ENCODE results near the gene IGIP. TPM values are rescaled to one million over a fixed set of nuclear protein-coding genes. Genes with fewer than 3 reads are reported as not detected.

IGIP gene
- total and polyA plus RNA-seq, 2 of the 8 experiments (the other 6 are each of a cell fraction or from before 2014, with no cell fraction given), result 0.32 to 0.69 TPM

DNA sequence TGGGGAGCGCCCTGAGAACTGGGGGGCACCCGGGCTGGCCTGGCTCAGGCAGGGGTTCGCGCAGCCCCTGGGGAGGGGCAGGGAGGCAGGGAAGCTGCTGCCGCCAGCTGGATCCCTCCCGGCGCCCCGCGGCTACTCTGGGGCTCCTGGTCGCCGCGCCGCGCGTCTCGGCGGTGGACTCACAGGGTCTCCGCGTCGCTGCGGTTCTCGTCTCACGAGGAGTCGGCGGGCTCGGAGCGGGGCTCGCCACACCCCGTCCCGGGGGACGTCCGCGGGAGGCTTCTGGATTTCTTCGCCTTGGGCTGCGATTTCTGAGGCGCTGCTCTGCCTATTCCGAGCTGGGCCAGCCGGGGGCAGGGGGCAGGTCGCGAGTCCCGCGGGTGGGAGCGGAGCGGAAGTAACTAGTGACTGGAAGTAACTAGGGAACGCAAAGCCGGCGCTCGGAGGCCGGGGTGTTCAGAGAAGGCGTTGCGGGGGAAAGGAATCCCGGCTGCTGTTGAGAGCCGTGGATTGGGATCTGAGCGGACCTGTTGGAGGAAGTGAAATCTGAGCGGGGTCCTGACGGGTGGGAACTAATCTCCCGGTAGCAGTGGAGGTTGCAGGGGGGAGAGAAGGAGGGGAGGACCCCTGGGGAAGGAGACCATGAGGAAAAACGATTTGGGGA, 49.8 kb downstream of the IGIP start:
- H3K4ac ChIP-seq (replicated peaks; ENCODE audit: insufficient read length, low read depth, low read length), result no peak overlapping the region
- peak overlapping the region; percentile 69 for H4K8ac ChIP-seq (ENCODE audit: extremely low read depth, insufficient read depth, low read length)
- no peaks in the 10 kb centered on the region for H3K9me3 ChIP-seq (ENCODE audit: insufficient read depth in 2 of 2, low read depth in 1 of 2, low read length in 1 of 2)
- H3K27me3 ChIP-seq (replicated peaks in 1 of 4; ENCODE audit: control insufficient read depth in 3 of 4, extremely low read depth in 1 of 4, insufficient read depth in 3 of 4, low read length in 3 of 4), result no peaks in the 10 kb centered on the region
- peaks cover 0 to 4% (median 1%) of the 10 kb centered on the region in 4 experiments; a peak in 4 of 7 replicates for H3K4me1 ChIP-seq (replicated peaks in 1 of 4; ENCODE audit: control insufficient read depth in 3 of 4, insufficient read depth in 4 of 4, low read length in 3 of 4)
- CTCF ChIA-PET (ENCODE audit: partially characterized antibody), result interaction anchor here (6.1 kb wide), 1 partner anchor 65 kb away, joined by 41 read pairs; no protein-coding TSS in a partner anchor
- DNase-seq (ENCODE audit: low read depth in 1 of 2, low spot score in 2 of 2), result no peak
- H2BK20ac ChIP-seq (ENCODE audit: low read length), result no peak overlapping the region
- POLR2A ChIA-PET (ENCODE audit: partially characterized antibody), result interaction anchor here (0.6 to 1.4 kb wide), 3 partner anchors 48 to 902 kb away, joined by 3 to 4 read pairs (median 3); no protein-coding TSS in a partner anchor
- 1% methylated on average over 47 of the region's 58 CpGs; no CpG with 5 or more reads in 1 of the 2 experiments for WGBS, 2 experiments (ENCODE audit: extremely low coverage in 1 of 2, insufficient coverage in 1 of 2, insufficient read length in 1 of 2, insufficient replicate concordance in 2 of 2, low coverage in 1 of 2, low lambda C conversion rate in 2 of 2, missing lambda C conversion rate in 1 of 2)
- H2AFZ ChIP-seq (ENCODE audit: low read length), result peak overlapping the region; percentile 96
- H3K79me2 ChIP-seq (ENCODE audit: control insufficient read depth in 1 of 2, insufficient read depth in 2 of 2, low read length in 2 of 2), result no peaks in the 10 kb centered on the region
- no peak for FAIRE-seq
- H4K91ac ChIP-seq (replicated peaks; ENCODE audit: insufficient read length, low read length), result no peak overlapping the region
- H2BK120ac ChIP-seq (replicated peaks; ENCODE audit: low read depth, low read length), result no peak overlapping the region
- peaks cover 7% of the 10 kb centered on the region; the same call in 1 of the 2 replicates for H3K23me2 ChIP-seq (ENCODE audit: low read depth, low read length)
- peak overlapping the region; percentile 65; the same call in 1 of the 2 replicates for H3K27ac ChIP-seq (ENCODE audit: low read depth, low read length)
- no peaks in the 10 kb centered on the region for H3K79me1 ChIP-seq (ENCODE audit: low read depth, low read length)
- no peak overlapping the region for H2AK5ac ChIP-seq (ENCODE audit: low read depth, low read length)
- peak overlapping the region; percentile 38; the same call in 1 of the 2 replicates for H3K18ac ChIP-seq (ENCODE audit: extremely low read depth, low read length)
- H3K14ac ChIP-seq (ENCODE audit: insufficient read length), result no peak overlapping the region
- H3K23ac ChIP-seq (ENCODE audit: insufficient read length), result no peak overlapping the region
- no peak overlapping the region for H3K56ac ChIP-seq (replicated peaks; ENCODE audit: insufficient read length, low read depth, low read length)
- no peak overlapping the region for H2BK15ac ChIP-seq (ENCODE audit: low read length)
- peak overlapping the region; percentile 60 to 93 (median 80) for H3K4me3 ChIP-seq (ENCODE audit: extremely low read depth in 1 of 4, insufficient read depth in 2 of 4, low read depth in 3 of 4, low read length in 4 of 4)
- H4K20me1 ChIP-seq (replicated peaks in 1 of 2; ENCODE audit: control insufficient read depth in 1 of 2, insufficient read depth in 2 of 2, low read length in 2 of 2), result no peaks in the 10 kb centered on the region
- H4K5ac ChIP-seq (ENCODE audit: insufficient read length, low read depth, low read length), result peak overlapping the region; percentile 41
- H3K9ac ChIP-seq (replicated peaks in 1 of 4; ENCODE audit: extremely low read depth in 1 of 4, low read depth in 3 of 4, low read length in 3 of 4), result peak overlapping the region; percentile 40 to 86 (median 48); a peak in 6 of 7 replicates
- no peaks in the 10 kb centered on the region for H3K36me3 ChIP-seq (ENCODE audit: control insufficient read depth in 2 of 4, insufficient read depth in 4 of 4, low read length in 3 of 4)
- H3K4me2 ChIP-seq (ENCODE audit: insufficient read depth in 1 of 2, low read depth in 2 of 2, low read length in 2 of 2), result peak overlapping the region; percentile 71 to 96
- peak overlapping the region; percentile 71; the same call in 1 of the 2 replicates for H2BK5ac ChIP-seq (ENCODE audit: low read depth, low read length)
- 0 out of 2 replicates have a peak overlapping the region, but pooled peaks have one; percentile 68 for H2BK12ac ChIP-seq (ENCODE audit: low read depth, low read length)
- TF ChIP-seq, protein P1, sequence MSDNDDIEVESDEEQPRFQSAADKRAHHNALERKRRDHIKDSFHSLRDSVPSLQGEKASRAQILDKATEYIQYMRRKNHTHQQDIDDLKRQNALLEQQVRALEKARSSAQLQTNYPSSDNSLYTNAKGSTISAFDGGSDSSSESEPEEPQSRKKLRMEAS (IDR thresholded peaks at IDR 0.05), result no peak
- TF ChIP-seq RAD21 (IDR thresholded peaks at IDR 0.05 in 1 of 2, conservative IDR thresholded peaks at IDR 0.05 in 1 of 2; ENCODE audit: low read depth in 2 of 2, low read length in 2 of 2) (no peak), CHD2 (IDR thresholded peaks at IDR 0.05; ENCODE audit: low read length) (no peak), NRF1 (IDR thresholded peaks at IDR 0.05; ENCODE audit: low read depth, low read length) (no peak), CBX5 (IDR thresholded peaks at IDR 0.05; ENCODE audit: low read depth, low read length) (no peak), CBX8 (IDR thresholded peaks at IDR 0.05; ENCODE audit: borderline replicate concordance, low read depth, low read length) (no peak), TAF1 (IDR thresholded peaks at IDR 0.05; ENCODE audit: low read depth, low read length) (peak; percentile 40; the same call in 1 of the 2 replicates), JUND (IDR thresholded peaks at IDR 0.05; ENCODE audit: low read length) (no peak), SIX5 (IDR thresholded peaks at IDR 0.05; ENCODE audit: low read depth, low read length) (no peak; the same call in 1 of the 2 replicates), GTF2F1 (IDR thresholded peaks at IDR 0.05; ENCODE audit: borderline replicate concordance, low read depth, low read length) (no peak), SIN3A (conservative IDR thresholded peaks at IDR 0.05 in 1 of 2, IDR thresholded peaks at IDR 0.05 in 1 of 2; ENCODE audit: low read depth in 1 of 2, low read length in 2 of 2) (peak in 1 of 2 experiments; percentile 64; a peak in 1 of 4 replicates), SRF (IDR thresholded peaks at IDR 0.05; ENCODE audit: low read depth, low read length) (no peak)

Measured in H1 (cell line).